Thoracic aorta (tissue), 2 donors: Measurements from ENCODE around the gene BCAS1. TPM values are rescaled to one million over a fixed set of nuclear protein-coding genes. Genes with fewer than 3 reads are reported as not detected.

Experiments used
- ATAC-seq: fragments of 150-250 bp; one replicate; pipeline ENCODE4 v1.8.0; 2017; ENCODE audit warnings: low read depth; ENCODE audit not compliant: insufficient number of reproducible peaks, low FRiP score
- DNase-seq: peaks from one replicate; pipeline ENCODE4 v3.0.0-alpha.2; 2020; ENCODE audit warnings: low spot score
- H3K27ac ChIP-seq, 2 donors: fragments of 200-600 bp; sonication (generic); 1 replicate in 1 of 2; 2 replicates in 1 of 2; pipeline ENCODE4 v1.5.1; 2016; ENCODE audit warnings: mild to moderate bottlenecking in 2 of 2, moderate library complexity in 2 of 2
- H3K27me3 ChIP-seq: fragments of 200-600 bp; sonication (generic); replicated peaks from 2 replicates; pipeline ENCODE4 v1.6.0; 2016; ENCODE audit warnings: mild to moderate bottlenecking; ENCODE audit not compliant: insufficient read depth
- H3K36me3 ChIP-seq: fragments of 200-600 bp; sonication (generic); one replicate; pipeline ENCODE4 v1.5.1; 2016
- H3K4me1 ChIP-seq, 2 donors: fragments of 200-600 bp; sonication (generic); 1 replicate in 1 of 2; 2 replicates in 1 of 2; pipeline versions ENCODE4 v1.5.1 to v1.6.0; 2016; ENCODE audit warnings: low read depth in 2 of 2, mild to moderate bottlenecking in 1 of 2; ENCODE audit not compliant: control insufficient read depth in 1 of 2
- H3K4me3 ChIP-seq: fragments of 200-600 bp; sonication (generic); 2 replicates; pipeline ENCODE4 v1.5.1; 2016; ENCODE audit warnings: mild to moderate bottlenecking
- H3K9me3 ChIP-seq: fragments of 200-600 bp; sonication (generic); 2 replicates; pipeline ENCODE4 v1.5.1; 2016
- total RNA-seq, 2 donors: library from RNA; depleted of rRNA; stranded (reverse); fragments of >200 nt; gene quantifications; one replicate each; pipeline versions ENCODE4 v1.1.0 to v1.2.3, GENCODE V29; 2016
- TF ChIP-seq, protein P1 (sequence below): fragments of 200-600 bp; sonication (generic); IDR thresholded peaks from one replicate; pipeline ENCODE4 v1.5.1; 2019; ENCODE audit warnings: antibody characterized with exemption

BCAS1 gene
- total RNA-seq, 2 donors from 2014 or later = under 0.01 to 3.6 TPM

GRCh38 chr20:54085425-54085824, 15.0 kb upstream of the BCAS1 start:
- H3K4me1 ChIP-seq = no peaks in the 10 kb centered on the region
- TF ChIP-seq, protein P1, sequence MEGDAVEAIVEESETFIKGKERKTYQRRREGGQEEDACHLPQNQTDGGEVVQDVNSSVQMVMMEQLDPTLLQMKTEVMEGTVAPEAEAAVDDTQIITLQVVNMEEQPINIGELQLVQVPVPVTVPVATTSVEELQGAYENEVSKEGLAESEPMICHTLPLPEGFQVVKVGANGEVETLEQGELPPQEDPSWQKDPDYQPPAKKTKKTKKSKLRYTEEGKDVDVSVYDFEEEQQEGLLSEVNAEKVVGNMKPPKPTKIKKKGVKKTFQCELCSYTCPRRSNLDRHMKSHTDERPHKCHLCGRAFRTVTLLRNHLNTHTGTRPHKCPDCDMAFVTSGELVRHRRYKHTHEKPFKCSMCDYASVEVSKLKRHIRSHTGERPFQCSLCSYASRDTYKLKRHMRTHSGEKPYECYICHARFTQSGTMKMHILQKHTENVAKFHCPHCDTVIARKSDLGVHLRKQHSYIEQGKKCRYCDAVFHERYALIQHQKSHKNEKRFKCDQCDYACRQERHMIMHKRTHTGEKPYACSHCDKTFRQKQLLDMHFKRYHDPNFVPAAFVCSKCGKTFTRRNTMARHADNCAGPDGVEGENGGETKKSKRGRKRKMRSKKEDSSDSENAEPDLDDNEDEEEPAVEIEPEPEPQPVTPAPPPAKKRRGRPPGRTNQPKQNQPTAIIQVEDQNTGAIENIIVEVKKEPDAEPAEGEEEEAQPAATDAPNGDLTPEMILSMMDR = no peak
- no peaks in the 10 kb centered on the region for H3K36me3 ChIP-seq
- no peak for ATAC-seq
- no peak overlapping the region for H3K4me3 ChIP-seq
- H3K27me3 ChIP-seq = no peaks in the 10 kb centered on the region
- no peaks in the 10 kb centered on the region for H3K9me3 ChIP-seq
- H3K27ac ChIP-seq = no peak overlapping the region
- DNase-seq = no peak

GRCh38 chr20:54084727-54085388, 14.5 kb upstream of the BCAS1 start:
- Histone ChIP-seq H3K4me1 (no peaks in the 10 kb centered on the region), H3K27ac (no peak overlapping the region), H3K4me3 (no peak overlapping the region), H3K27me3 (no peaks in the 10 kb centered on the region), H3K36me3 (no peaks in the 10 kb centered on the region), H3K9me3 (no peaks in the 10 kb centered on the region)
- ATAC-seq (no peak), DNase-seq (no peak)
- TF ChIP-seq, protein P1 = no peak

DNA sequence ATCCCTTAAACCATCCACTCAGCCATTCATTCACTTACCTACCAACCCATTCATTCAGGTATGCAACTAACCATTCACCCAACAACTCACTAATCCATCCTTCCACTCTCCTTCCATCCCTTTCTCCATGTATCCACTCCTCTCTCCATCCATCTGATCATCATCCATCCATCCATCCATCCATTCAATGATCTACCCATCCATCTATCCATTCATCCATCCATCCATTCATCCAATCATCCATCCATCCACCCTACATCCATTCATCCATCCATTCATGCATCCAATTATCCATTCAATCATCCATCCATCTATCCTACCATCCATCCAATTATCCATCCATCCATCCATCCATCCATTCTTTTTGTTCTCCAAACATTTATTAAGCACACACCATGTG, 13.8 kb upstream of the BCAS1 start:
- H3K4me3 ChIP-seq = no peak overlapping the region
- no peak overlapping the region for H3K27ac ChIP-seq
- ATAC-seq (no peak), DNase-seq (no peak)
- H3K36me3 ChIP-seq = no peaks in the 10 kb centered on the region
- H3K27me3 ChIP-seq = no peaks in the 10 kb centered on the region
- H3K4me1 ChIP-seq = no peaks in the 10 kb centered on the region
- H3K9me3 ChIP-seq = no peaks in the 10 kb centered on the region
- TF ChIP-seq, protein P1 = no peak

- H3K27ac ChIP-seq = no peak overlapping the region
- TF ChIP-seq, protein P1 = no peak
- H3K4me3 ChIP-seq = no peak overlapping the region
- no peak for ATAC-seq
- no peaks in the 10 kb centered on the region for H3K9me3 ChIP-seq
- no peaks in the 10 kb centered on the region for H3K4me1 ChIP-seq
- no peak for DNase-seq
- H3K27me3 ChIP-seq = no peaks in the 10 kb centered on the region
- no peaks in the 10 kb centered on the region for H3K36me3 ChIP-seq
Measured at GRCh38 chr20:54083459-54083858, 13.1 kb upstream of the BCAS1 start.

DNA sequence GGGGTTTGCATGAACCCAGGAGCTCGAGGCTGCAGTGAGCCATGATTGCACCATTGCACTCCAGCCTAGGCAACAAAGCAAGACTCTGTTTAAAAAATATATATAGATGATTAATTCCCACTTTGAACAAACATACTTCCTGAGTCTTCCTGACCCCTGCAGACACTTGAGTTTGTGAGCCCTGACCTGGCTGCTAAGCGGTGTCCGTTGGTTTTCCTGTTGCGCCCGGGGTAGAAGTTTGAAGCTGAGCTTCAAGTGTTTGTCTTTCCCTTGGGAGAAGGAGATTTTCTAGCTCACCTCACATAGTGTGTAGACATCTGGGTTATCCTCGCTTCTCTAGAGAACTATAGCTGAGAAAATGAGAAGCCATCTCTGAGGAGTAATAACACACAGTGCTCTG, 11.7 kb upstream of the BCAS1 start:
- H3K27ac ChIP-seq = no peak overlapping the region
- ATAC-seq (no peak), DNase-seq (no peak)
- TF ChIP-seq, protein P1 = no peak
- H3K4me3 ChIP-seq = no peak overlapping the region
- H3K36me3 ChIP-seq = no peaks in the 10 kb centered on the region
- H3K4me1 ChIP-seq = no peaks in the 10 kb centered on the region
- no peaks in the 10 kb centered on the region for H3K9me3 ChIP-seq
- H3K27me3 ChIP-seq = no peaks in the 10 kb centered on the region
